ENCODE measurements around the gene TMEM94. TPM values are rescaled to one million over a fixed set of nuclear protein-coding genes. Genes with fewer than 3 reads are reported as not detected.

The TMEM94 gene
- total and polyA plus RNA-seq, 2 of the 13 experiments (the other 11 are each of a cell fraction or from before 2014, with no cell fraction given): 32.6 to 134 TPM

GRCh38 chr17:75486951-75487350, 30.5 kb downstream of the TMEM94 start:
- H3K4me1 ChIP-seq (ENCODE audit: insufficient read depth, low read length): no peaks in the 10 kb centered on the region
- H3K4me3 ChIP-seq (replicated peaks in 1 of 3; ENCODE audit: insufficient read depth in 1 of 3, low read depth in 2 of 3, low read length in 3 of 3): no peak overlapping the region
- ChIA-PET POLR2A (no interaction called here), CTCF (ENCODE audit: low intra/inter-chr PET ratio, low total read pairs) (interaction anchor here (1.0 kb wide), 2 partner anchors 60 to 61 kb away, joined by 3 to 4 read pairs; no protein-coding TSS in a partner anchor)
- peaks cover 23 to 29% of the 10 kb centered on the region in 2 experiments for H3K36me3 ChIP-seq (replicated peaks in 1 of 2; ENCODE audit: control insufficient read depth in 1 of 2, insufficient read depth in 2 of 2, low read length in 2 of 2)
- no peaks in the 10 kb centered on the region for H3K79me2 ChIP-seq (ENCODE audit: insufficient read depth, low read length)
- peaks cover 7% of the 10 kb centered on the region; the same call in 1 of the 2 replicates for H4K20me1 ChIP-seq (ENCODE audit: insufficient read depth, low read length)
- no peak for ATAC-seq
- no peak overlapping the region for H3K27ac ChIP-seq (ENCODE audit: extremely low read length, insufficient read depth, low read length)
- FAIRE-seq: no peak
- no peaks in the 10 kb centered on the region for H3K9me3 ChIP-seq (ENCODE audit: low read length)
- H2AFZ ChIP-seq (ENCODE audit: low read length): no peak overlapping the region
- no TSS peak for BruUV-seq (replicated peaks)
- in situ Hi-C loops (cut with HindIII; ENCODE audit: extremely low pct_ligation_motif_present, low pct_unique_long_range_greater_than_20kb) (loop anchor here (5.0 kb wide), 1 partner anchor 55 kb away; no protein-coding TSS in a partner anchor), intact Hi-C loops (cut with micrococcal nuclease; ENCODE audit: unreplicated experiment) (loop anchor here (5.0 kb wide), 1 partner anchor 60 kb away; no protein-coding TSS in a partner anchor)
- WGBS (ENCODE audit: low lambda C conversion rate): 90% methylated on average over 5 of the region's 5 CpGs
- H3K9ac ChIP-seq (ENCODE audit: insufficient read depth, low read depth, low read length): no peak overlapping the region
- no peak overlapping the region for H3K4me2 ChIP-seq (ENCODE audit: low read depth, low read length)
- DNase-seq (ENCODE audit: low spot score): no peak
- H3K27me3 ChIP-seq (ENCODE audit: control insufficient read depth in 1 of 2, insufficient read depth in 2 of 2, low read length in 2 of 2): no peaks in the 10 kb centered on the region
- TF ChIP-seq CBX2 (IDR thresholded peaks at IDR 0.05; ENCODE audit: low read depth, low read length) (no peak), CBX2 (CRISPR knock-in tag; IDR thresholded peaks at IDR 0.05; ENCODE audit: low read depth) (no peak), DMAP1 (CRISPR knock-in tag; IDR thresholded peaks at IDR 0.05) (no peak), ZNF3 (CRISPR knock-in tag; IDR thresholded peaks at IDR 0.05) (no peak), MAFF (IDR thresholded peaks at IDR 0.05; ENCODE audit: low read depth, low read length) (no peak), MXD1 (CRISPR knock-in tag; IDR thresholded peaks at IDR 0.05) (no peak), TRIM22 (IDR thresholded peaks at IDR 0.05) (no peak), SP140L (CRISPR knock-in tag; IDR thresholded peaks at IDR 0.05; ENCODE audit: borderline replicate concordance) (no peak), MED8 (CRISPR knock-in tag; IDR thresholded peaks at IDR 0.05; ENCODE audit: insufficient replicate concordance) (no peak), ZNF142 (CRISPR knock-in tag; IDR thresholded peaks at IDR 0.05) (no peak), ZNF543 (CRISPR knock-in tag; IDR thresholded peaks at IDR 0.05) (no peak), ZNF678 (CRISPR knock-in tag; IDR thresholded peaks at IDR 0.05) (no peak), HINFP (CRISPR knock-in tag; IDR thresholded peaks at IDR 0.05; ENCODE audit: low read depth) (no peak), ZFP1 (CRISPR knock-in tag; IDR thresholded peaks at IDR 0.05) (no peak), CSRNP1 (CRISPR knock-in tag; IDR thresholded peaks at IDR 0.05) (no peak), MLLT10 (CRISPR knock-in tag; IDR thresholded peaks at IDR 0.05) (no peak)

Data from HepG2 (cell line).